Inflammatory macrophage treated with lipopolysaccharide for 1 hour (primary cell): Measurements from ENCODE around the gene LRRC59.
"Not testable (repeated sequence)": the region's sequence is repeated elsewhere in the genome, so short reads cannot be mapped to it uniquely, and the experiment has no call there.

Experiments used
- DNase-seq, 2 donors: peaks; one replicate each; pipeline ENCODE4 v3.0.0-alpha.2; 2020 to 2022

The LRRC59 gene

GRCh38 chr17:50345432-50346312 lies 51.7 kb downstream of the LRRC59 start, which contains the start of gene XYLT2:
Gene XYLT2, plus strand, starts transcription at chr17:50346126. Its CDS starts 15 bp downstream, at chr17:50346141.
- DNase-seq = peak; percentile 69 to 83

- peak; percentile 13 to 16 for DNase-seq
These were observed 52.5 kb downstream of the LRRC59 start for GRCh38 chr17:50344731-50345365.

- DNase-seq = no peak
These were observed 57.9 kb downstream of the LRRC59 start for GRCh38 chr17:50339381-50339780.

- no peak for DNase-seq
These were observed 58.7 kb downstream of the LRRC59 start for GRCh38 chr17:50338645-50339044.

GRCh38 chr17:50337956-50338355 lies 59.4 kb downstream of the LRRC59 start:
- DNase-seq = no peak

- DNase-seq = not testable (repeated sequence)
These were observed 63.8 kb downstream of the LRRC59 start for GRCh38 chr17:50333291-50334057.

- DNase-seq = no peak
These were observed 65.1 kb downstream of the LRRC59 start for GRCh38 chr17:50332196-50332595.
